ENCODE results near the gene SLC22A17. TPM values are rescaled to one million over a fixed set of nuclear protein-coding genes. Genes with fewer than 3 reads are reported as not detected.

SLC22A17 gene
- total and polyA plus RNA-seq, 9 donors, result 8.9 to 48.0 (median 34.3) TPM

DNA sequence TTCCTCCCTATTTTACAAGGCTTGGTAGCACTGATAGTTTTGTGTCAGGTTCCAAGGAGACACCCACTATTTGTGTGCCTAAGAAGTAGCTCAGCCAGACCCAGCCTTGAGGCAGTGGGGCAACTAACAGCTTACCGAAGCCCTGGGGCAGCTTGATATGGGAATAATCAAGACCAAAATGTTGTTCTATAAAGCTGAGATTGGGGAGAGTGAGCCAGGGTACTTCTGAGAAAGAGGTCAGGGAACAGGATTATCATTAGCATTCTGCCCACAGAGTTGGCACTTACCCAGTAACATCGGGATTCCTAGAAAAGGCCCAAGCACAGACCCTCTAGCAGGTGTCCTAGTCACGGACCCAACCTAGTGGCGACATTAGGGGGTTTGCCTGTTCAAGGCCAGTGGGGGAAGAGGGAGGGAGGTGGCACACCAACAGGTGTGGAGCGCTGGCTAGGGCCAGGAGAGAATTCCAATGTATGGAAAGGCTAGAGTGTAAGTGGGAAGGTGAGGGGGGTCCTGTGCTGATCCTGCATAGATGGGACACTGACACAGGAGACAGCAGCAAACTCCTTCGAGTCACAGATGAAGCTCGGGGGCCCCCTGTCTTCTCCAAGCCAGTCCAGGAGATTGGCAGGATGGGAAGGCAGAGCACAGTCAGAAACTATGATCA is 54.9 kb downstream of the SLC22A17 start:
- DNase-seq, result peak in 1 of 5 donors; percentile 19
- WGBS, 3 donors, result 75 to 81% (median 76%) methylated on average over 7 of the region's 7 CpGs
- intact Hi-C loops (cut with DNase I), result loop anchor here in 1 of 4 donors (10.0 kb wide), 1 partner anchor 173 kb away; no protein-coding TSS in a partner anchor
- Histone ChIP-seq H3K27ac (no peak overlapping the region), H3K4me1 (ENCODE audit: insufficient read depth) (no peaks in the 10 kb centered on the region), H3K27me3 (no peaks in the 10 kb centered on the region), H3K36me3 (no peaks in the 10 kb centered on the region), H3K9me3 (no peaks in the 10 kb centered on the region), H3K4me3 (no peak overlapping the region)
- no peak for TF ChIP-seq EP300 (IDR thresholded peaks at IDR 0.05)
- TF ChIP-seq CTCF (IDR thresholded peaks at IDR 0.05), result no peak
- TF ChIP-seq POLR2A (IDR thresholded peaks at IDR 0.05), result no peak

DNA sequence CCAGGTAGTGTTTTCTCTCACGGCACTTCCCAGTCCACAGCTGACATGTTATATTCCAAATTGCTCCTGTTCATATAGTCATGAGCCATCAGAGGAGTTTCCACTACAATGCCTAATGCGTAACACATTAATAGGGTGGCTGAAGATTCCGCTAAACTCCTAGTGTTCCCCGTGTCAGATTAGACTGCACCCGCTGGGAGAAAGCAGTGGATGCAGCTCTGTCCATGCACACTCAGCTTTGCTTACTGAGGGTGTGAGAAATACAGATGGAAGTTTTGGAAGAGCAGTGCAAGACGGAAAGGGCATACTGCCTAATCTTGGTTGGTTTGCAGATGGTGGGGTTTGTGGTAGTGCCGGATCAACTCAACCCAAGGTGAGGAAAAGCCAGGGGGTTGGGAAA is 55.6 kb downstream of the SLC22A17 start:
- Histone ChIP-seq H3K27ac (no peak overlapping the region), H3K4me1 (ENCODE audit: insufficient read depth) (no peaks in the 10 kb centered on the region), H3K27me3 (no peaks in the 10 kb centered on the region), H3K4me3 (no peak overlapping the region), H3K36me3 (no peaks in the 10 kb centered on the region), H3K9me3 (no peaks in the 10 kb centered on the region)
- TF ChIP-seq CTCF (IDR thresholded peaks at IDR 0.05) (no peak), POLR2A (IDR thresholded peaks at IDR 0.05) (no peak), EP300 (IDR thresholded peaks at IDR 0.05) (no peak)
- intact Hi-C loops (cut with DNase I), result loop anchor here in 1 of 4 donors (10.0 kb wide), 1 partner anchor 172 kb away; no protein-coding TSS in a partner anchor
- DNase-seq, result no peak
- 79 to 81% (median 80%) methylated on average over 7 of the region's 7 CpGs for WGBS, 3 donors

MicroRNA genes within 50 kb of the gene (microRNA counts, 767-probe panel; counts per million panel counts)
- 530 counts per million, percentile 78 among the panel's probes with 10 or more counts for microRNA hsa-miR-208a

Small RNA genes lying within 50 kb of the gene (microRNA-seq; reads per million reads assigned to microRNA genes)
- gene MIR208A, result 0.63 to 11.7 (median 2.7) reads per million in 3 donors

Small RNA genes lying within 50 kb of the gene (small RNA-seq; reads per million reads assigned to genes)
- not detected for gene MIR208A

Other genes starting within 250 kb of the SLC22A17 start
- gene CIROP, start 247.9 kb downstream of the SLC22A17 start, total RNA-seq, result not detected
- gene CIROP, start 247.9 kb downstream of the SLC22A17 start, polyA plus RNA-seq, result not detected
- not detected for gene CEBPE, start 233.6 kb downstream of the SLC22A17 start, total RNA-seq
- under 1 TPM in 1 of 2 donors, not detected in 1; 0.04 TPM for gene CEBPE, start 233.6 kb downstream of the SLC22A17 start, polyA plus RNA-seq
- 100 to 1,000 TPM in 3 of 7 donors, 10 to 100 TPM in 4; 51.1 to 161 (median 95.4) TPM for gene SLC7A8, start 169.2 kb downstream of the SLC22A17 start, total RNA-seq
- gene SLC7A8, start 169.2 kb downstream of the SLC22A17 start, polyA plus RNA-seq, result 100 to 1,000 TPM in 1 of 2 donors, 10 to 100 TPM in 1; 45.9 to 104 TPM
- gene RNF212B, start 115.0 kb downstream of the SLC22A17 start, total RNA-seq, result not detected
- gene RNF212B, start 115.0 kb downstream of the SLC22A17 start, polyA plus RNA-seq, result not detected
- gene HOMEZ, start 66.8 kb downstream of the SLC22A17 start, total RNA-seq, result 10 to 100 TPM in 5 of 7 donors, 1 to 10 TPM in 2; 5.9 to 22.8 (median 13.4) TPM
- gene HOMEZ, start 66.8 kb downstream of the SLC22A17 start, polyA plus RNA-seq, result 10 to 100 TPM in 1 of 2 donors, 1 to 10 TPM in 1; 7.6 to 23.7 TPM
- gene PPP1R3E, start 50.0 kb downstream of the SLC22A17 start, total RNA-seq, result 10 to 100 TPM in 5 of 7 donors, 1 to 10 TPM in 2; 6.8 to 26.4 (median 21.2) TPM
- 10 to 100 TPM; 10.7 to 17.3 TPM for gene PPP1R3E, start 50.0 kb downstream of the SLC22A17 start, polyA plus RNA-seq
- 10 to 100 TPM; 17.0 to 38.7 (median 29.1) TPM for gene BCL2L2, start 46.1 kb downstream of the SLC22A17 start, total RNA-seq
- 10 to 100 TPM; 31.7 to 36.0 TPM for gene BCL2L2, start 46.1 kb downstream of the SLC22A17 start, polyA plus RNA-seq
- 100 to 1,000 TPM in 5 of 7 donors, 10 to 100 TPM in 2; 37.2 to 164 (median 136) TPM for gene PABPN1, start 31.4 kb downstream of the SLC22A17 start, total RNA-seq
- gene PABPN1, start 31.4 kb downstream of the SLC22A17 start, polyA plus RNA-seq, result 100 to 1,000 TPM in 1 of 2 donors, 10 to 100 TPM in 1; 93.4 to 117 TPM
- gene EFS, start 12.3 kb upstream of the SLC22A17 start, total RNA-seq, result 10 to 100 TPM; 13.8 to 44.2 (median 34.6) TPM
- gene EFS, start 12.3 kb upstream of the SLC22A17 start, polyA plus RNA-seq, result 10 to 100 TPM; 10.8 to 22.2 TPM
- not detected for gene IL25, start 19.9 kb upstream of the SLC22A17 start, total RNA-seq
- not detected for gene IL25, start 19.9 kb upstream of the SLC22A17 start, polyA plus RNA-seq
- under 1 TPM in 1 of 7 donors, not detected in 6; 0.48 TPM for gene CMTM5, start 24.2 kb upstream of the SLC22A17 start, total RNA-seq
- gene CMTM5, start 24.2 kb upstream of the SLC22A17 start, polyA plus RNA-seq, result 1 to 10 TPM in 1 of 2 donors, under 1 TPM in 1; 0.16 to 1.1 TPM
- gene MYH6, start 55.4 kb upstream of the SLC22A17 start, total RNA-seq, result 1 to 10 TPM in 1 of 7 donors, under 1 TPM in 3, not detected in 3; 0.07 to 1.1 (median 0.74) TPM
- under 1 TPM in 1 of 2 donors, not detected in 1; 0.31 TPM for gene MYH6, start 55.4 kb upstream of the SLC22A17 start, polyA plus RNA-seq
- gene MYH7, start 82.8 kb upstream of the SLC22A17 start, total RNA-seq, result 1 to 10 TPM in 1 of 7 donors, under 1 TPM in 2, not detected in 4; 0.92 to 1.1 (median 0.96) TPM
- under 1 TPM in 1 of 2 donors, not detected in 1; 0.93 TPM for gene MYH7, start 82.8 kb upstream of the SLC22A17 start, polyA plus RNA-seq
- gene NGDN, start 116.8 kb upstream of the SLC22A17 start, total RNA-seq, result 10 to 100 TPM; 32.9 to 51.6 (median 38.4) TPM
- gene NGDN, start 116.8 kb upstream of the SLC22A17 start, polyA plus RNA-seq, result 10 to 100 TPM; 48.5 to 57.5 TPM
- gene ZFHX2, start 198.9 kb upstream of the SLC22A17 start, total RNA-seq, result 1 to 10 TPM in 5 of 7 donors, under 1 TPM in 2; 0.48 to 2.3 (median 2.0) TPM
- gene ZFHX2, start 198.9 kb upstream of the SLC22A17 start, polyA plus RNA-seq, result under 1 TPM; 0.34 to 0.63 TPM
- 10 to 100 TPM; 14.6 to 22.3 (median 19.6) TPM for gene THTPA, start 203.4 kb upstream of the SLC22A17 start, total RNA-seq
- 10 to 100 TPM; 11.5 to 11.9 TPM for gene THTPA, start 203.4 kb upstream of the SLC22A17 start, polyA plus RNA-seq
- 100 to 1,000 TPM in 3 of 7 donors, 10 to 100 TPM in 4; 76.3 to 129 (median 92.8) TPM for gene AP1G2, start 214.9 kb upstream of the SLC22A17 start, total RNA-seq
- 10 to 100 TPM; 32.0 to 80.4 TPM for gene AP1G2, start 214.9 kb upstream of the SLC22A17 start, polyA plus RNA-seq
- gene JPH4, start 225.9 kb upstream of the SLC22A17 start, total RNA-seq, result 10 to 100 TPM in 4 of 7 donors, 1 to 10 TPM in 3; 7.4 to 43.5 (median 10.1) TPM
- gene JPH4, start 225.9 kb upstream of the SLC22A17 start, polyA plus RNA-seq, result 10 to 100 TPM; 19.9 to 22.1 TPM

All from ovary (tissue), 9 donors.